PFSK-1 (cell line): ENCODE results near the gene TTYH3.

ENCODE experiments used
- FOXP2 ChIP-seq: optimal IDR thresholded peaks from 2 replicates; pipeline ENCODE3; 2011; ENCODE audit warnings: borderline replicate concordance, control low read depth, inconsistent platforms; ENCODE audit not compliant: insufficient read depth; ENCODE audit errors: extremely low read length, extremely low read depth
- POLR2AphosphoS5 ChIP-seq: IDR thresholded peaks from 2 replicates; pipeline ENCODE4 v1.6.1; 2012; ENCODE audit warnings: low read depth, mild to moderate bottlenecking, control low read depth, low read length, moderate library complexity
- SIN3A ChIP-seq: IDR thresholded peaks from 2 replicates; pipeline ENCODE4 v1.6.1; 2012; ENCODE audit warnings: mild to moderate bottlenecking, low read length, moderate library complexity, borderline replicate concordance; ENCODE audit not compliant: insufficient read depth
- TAF1 ChIP-seq: IDR thresholded peaks from 2 replicates; pipeline ENCODE4 v1.6.1; 2012; ENCODE audit warnings: low read length, control low read depth, borderline replicate concordance; ENCODE audit not compliant: insufficient read depth
- TF ChIP-seq, protein P1 (sequence below), 2 experiments: IDR thresholded peaks; 2 replicates each; pipeline versions ENCODE4 v1.6.1 to v1.8.0; 2011 to 2012; ENCODE audit warnings: low read depth in 2 of 2, low read length in 2 of 2, control low read depth in 1 of 2, inconsistent platforms in 1 of 2, mild to moderate bottlenecking in 1 of 2, moderate library complexity in 1 of 2; ENCODE audit not compliant: insufficient read depth in 1 of 2

DNA sequence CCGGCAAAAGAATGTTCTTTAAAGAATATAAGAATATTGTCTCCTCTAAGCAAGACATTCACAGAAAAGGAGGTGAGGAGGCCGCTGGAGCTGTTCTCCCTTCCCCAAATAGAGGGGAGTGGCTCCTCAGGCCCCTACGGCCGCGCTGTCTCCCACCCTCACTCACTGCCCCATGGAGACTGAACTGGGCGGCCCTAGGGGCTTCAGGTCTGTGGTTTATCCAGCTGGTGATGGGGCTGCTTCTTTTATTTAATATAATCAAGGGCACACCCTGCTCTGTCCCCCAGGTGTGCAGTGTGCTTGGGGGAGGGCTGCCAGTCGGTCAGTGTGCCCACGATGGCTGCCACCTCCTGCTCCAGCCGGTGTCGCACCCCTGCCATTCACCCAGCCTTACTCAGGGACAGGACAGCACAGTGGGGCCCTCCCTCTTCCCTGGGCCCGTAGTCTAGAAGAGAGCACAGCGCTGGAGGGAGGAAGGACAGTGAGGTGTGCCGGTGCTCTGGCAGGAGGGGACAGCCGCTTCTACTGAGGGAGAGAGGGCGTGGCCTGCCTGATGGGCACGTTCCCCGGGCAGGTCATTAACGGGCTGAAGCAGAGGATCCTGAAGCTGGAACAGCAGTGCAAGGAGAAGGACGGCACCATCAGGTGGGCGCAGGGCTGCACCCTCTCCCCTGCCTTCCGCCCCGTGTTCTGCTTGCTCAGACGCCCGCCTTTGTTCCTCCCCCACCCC is 49.6 kb upstream of the TTYH3 start:
- TF ChIP-seq POLR2AphosphoS5 (no peak), TAF1 (no peak), SIN3A (no peak), FOXP2 (no peak)
- TF ChIP-seq, protein P1, sequence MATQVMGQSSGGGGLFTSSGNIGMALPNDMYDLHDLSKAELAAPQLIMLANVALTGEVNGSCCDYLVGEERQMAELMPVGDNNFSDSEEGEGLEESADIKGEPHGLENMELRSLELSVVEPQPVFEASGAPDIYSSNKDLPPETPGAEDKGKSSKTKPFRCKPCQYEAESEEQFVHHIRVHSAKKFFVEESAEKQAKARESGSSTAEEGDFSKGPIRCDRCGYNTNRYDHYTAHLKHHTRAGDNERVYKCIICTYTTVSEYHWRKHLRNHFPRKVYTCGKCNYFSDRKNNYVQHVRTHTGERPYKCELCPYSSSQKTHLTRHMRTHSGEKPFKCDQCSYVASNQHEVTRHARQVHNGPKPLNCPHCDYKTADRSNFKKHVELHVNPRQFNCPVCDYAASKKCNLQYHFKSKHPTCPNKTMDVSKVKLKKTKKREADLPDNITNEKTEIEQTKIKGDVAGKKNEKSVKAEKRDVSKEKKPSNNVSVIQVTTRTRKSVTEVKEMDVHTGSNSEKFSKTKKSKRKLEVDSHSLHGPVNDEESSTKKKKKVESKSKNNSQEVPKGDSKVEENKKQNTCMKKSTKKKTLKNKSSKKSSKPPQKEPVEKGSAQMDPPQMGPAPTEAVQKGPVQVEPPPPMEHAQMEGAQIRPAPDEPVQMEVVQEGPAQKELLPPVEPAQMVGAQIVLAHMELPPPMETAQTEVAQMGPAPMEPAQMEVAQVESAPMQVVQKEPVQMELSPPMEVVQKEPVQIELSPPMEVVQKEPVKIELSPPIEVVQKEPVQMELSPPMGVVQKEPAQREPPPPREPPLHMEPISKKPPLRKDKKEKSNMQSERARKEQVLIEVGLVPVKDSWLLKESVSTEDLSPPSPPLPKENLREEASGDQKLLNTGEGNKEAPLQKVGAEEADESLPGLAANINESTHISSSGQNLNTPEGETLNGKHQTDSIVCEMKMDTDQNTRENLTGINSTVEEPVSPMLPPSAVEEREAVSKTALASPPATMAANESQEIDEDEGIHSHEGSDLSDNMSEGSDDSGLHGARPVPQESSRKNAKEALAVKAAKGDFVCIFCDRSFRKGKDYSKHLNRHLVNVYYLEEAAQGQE (IDR thresholded peaks at IDR 0.05; ENCODE audit: insufficient read depth in 1 of 2, low read depth in 2 of 2, low read length in 2 of 2): no peak
